ENCODE data around the gene RMC1. TPM values are rescaled to one million over a fixed set of nuclear protein-coding genes. Genes with fewer than 3 reads are reported as not detected.

Gene RMC1
- total RNA-seq, 1 donor from 2014 or later = 18.8 TPM

- H3K27ac Mint-ChIP-seq = peak overlapping the region; percentile 81
- H3K36me3 Mint-ChIP-seq = peaks cover 41% of the 10 kb centered on the region
- H3K4me3 Mint-ChIP-seq = no peak overlapping the region
Observed at GRCh38 chr18:23541349-23542093, 38.2 kb downstream of the RMC1 start.

GRCh38 chr18:23542461-23542860 is 39.1 kb downstream of the RMC1 start:
- Mint-ChIP-seq H3K27ac (no peak overlapping the region), H3K36me3 (peaks cover 44% of the 10 kb centered on the region)

More at GRCh38 chr18:23541349-23542093, 38.2 kb downstream of the RMC1 start:
- H3K4me1 Mint-ChIP-seq = peaks cover 24% of the 10 kb centered on the region
- no peak for DNase-seq (ENCODE audit: low spot score in 2 of 2, unreplicated experiment in 2 of 2)
- TF ChIP-seq CTCF (IDR thresholded peaks at IDR 0.05; ENCODE audit: unreplicated experiment) = no peak
- H3K9me3 Mint-ChIP-seq = no peaks in the 10 kb centered on the region
- H3K27me3 Mint-ChIP-seq (ENCODE audit: low read depth) = no peaks in the 10 kb centered on the region

GRCh38 chr18:23545247-23545789 is 42.0 kb downstream of the RMC1 start:
- H3K27me3 Mint-ChIP-seq (ENCODE audit: low read depth) = no peaks in the 10 kb centered on the region
- DNase-seq (ENCODE audit: low spot score in 2 of 2, unreplicated experiment in 2 of 2) = no peak
- no peak for TF ChIP-seq CTCF (IDR thresholded peaks at IDR 0.05; ENCODE audit: unreplicated experiment)
- no peak overlapping the region for H3K27ac Mint-ChIP-seq
- H3K4me1 Mint-ChIP-seq = peaks cover 13% of the 10 kb centered on the region
- no peaks in the 10 kb centered on the region for H3K9me3 Mint-ChIP-seq
- peaks cover 31% of the 10 kb centered on the region for H3K36me3 Mint-ChIP-seq
- no peak overlapping the region for H3K4me3 Mint-ChIP-seq

More at GRCh38 chr18:23542461-23542860, 39.1 kb downstream of the RMC1 start:
- Mint-ChIP-seq H3K9me3 (no peaks in the 10 kb centered on the region), H3K4me1 (peaks cover 24% of the 10 kb centered on the region), H3K27me3 (ENCODE audit: low read depth) (no peaks in the 10 kb centered on the region), H3K4me3 (no peak overlapping the region)
- no peak for DNase-seq (ENCODE audit: low spot score in 2 of 2, unreplicated experiment in 2 of 2)
- no peak for TF ChIP-seq CTCF (IDR thresholded peaks at IDR 0.05; ENCODE audit: unreplicated experiment)

GRCh38 chr18:23547306-23547705 is 44.0 kb downstream of the RMC1 start:
- H3K27ac Mint-ChIP-seq = no peak overlapping the region
- TF ChIP-seq CTCF (IDR thresholded peaks at IDR 0.05; ENCODE audit: unreplicated experiment) = no peak
- no peaks in the 10 kb centered on the region for H3K27me3 Mint-ChIP-seq (ENCODE audit: low read depth)
- H3K4me3 Mint-ChIP-seq = no peak overlapping the region
- DNase-seq (ENCODE audit: low spot score in 2 of 2, unreplicated experiment in 2 of 2) = no peak
- no peaks in the 10 kb centered on the region for H3K9me3 Mint-ChIP-seq
- peaks cover 47% of the 10 kb centered on the region for H3K36me3 Mint-ChIP-seq
- peaks cover 6% of the 10 kb centered on the region for H3K4me1 Mint-ChIP-seq

- TF ChIP-seq CTCF (IDR thresholded peaks at IDR 0.05; ENCODE audit: unreplicated experiment) = no peak
- H3K36me3 Mint-ChIP-seq = peaks cover 46% of the 10 kb centered on the region
- no peak overlapping the region for H3K4me3 Mint-ChIP-seq
- H3K27me3 Mint-ChIP-seq (ENCODE audit: low read depth) = no peaks in the 10 kb centered on the region
- H3K27ac Mint-ChIP-seq = no peak overlapping the region
- H3K9me3 Mint-ChIP-seq = no peaks in the 10 kb centered on the region
- DNase-seq (ENCODE audit: low spot score in 2 of 2, unreplicated experiment in 2 of 2) = no peak
- H3K4me1 Mint-ChIP-seq = peaks cover 6% of the 10 kb centered on the region
Observed at GRCh38 chr18:23547846-23548245, 44.5 kb downstream of the RMC1 start.

Measured in mesothelial cell of epicardium (in vitro differentiated cells).